Stimulated activated CD8-positive, alpha-beta memory T cell treated with anti-CD3 and anti-CD28 coated beads, Interleukin-7, amount 100 ng/mL, for 48 hours (primary cell): ENCODE results near the gene MFN2.
A peak's percentile ranks its signal among the peaks of the same experiment; 100 is the strongest.

Source experiments
- DNase-seq, 2 donors: peaks; one replicate each; pipeline ENCODE4 v3.0.0-alpha.2; 2020; ENCODE audit warnings: low read depth in 1 of 2; ENCODE audit errors: extremely low read depth in 1 of 2

MFN2 gene

DNA sequence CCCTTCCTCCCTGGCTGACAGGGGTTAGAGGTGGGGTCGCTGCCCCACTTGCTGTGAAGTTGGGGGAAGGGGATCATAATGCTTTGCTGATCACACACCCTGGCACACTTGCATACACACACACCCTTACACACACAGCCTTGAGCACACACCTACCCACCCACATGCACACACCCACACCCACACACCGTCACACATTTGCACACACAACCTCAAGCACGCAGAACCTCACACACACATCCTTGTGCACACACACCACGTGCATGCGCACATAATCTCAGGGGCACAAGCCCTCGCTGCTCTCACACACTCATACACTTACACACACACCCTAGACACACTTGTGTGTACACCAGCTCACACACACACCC lies 66.5 kb downstream of the MFN2 start:
- no peak for DNase-seq

DNA sequence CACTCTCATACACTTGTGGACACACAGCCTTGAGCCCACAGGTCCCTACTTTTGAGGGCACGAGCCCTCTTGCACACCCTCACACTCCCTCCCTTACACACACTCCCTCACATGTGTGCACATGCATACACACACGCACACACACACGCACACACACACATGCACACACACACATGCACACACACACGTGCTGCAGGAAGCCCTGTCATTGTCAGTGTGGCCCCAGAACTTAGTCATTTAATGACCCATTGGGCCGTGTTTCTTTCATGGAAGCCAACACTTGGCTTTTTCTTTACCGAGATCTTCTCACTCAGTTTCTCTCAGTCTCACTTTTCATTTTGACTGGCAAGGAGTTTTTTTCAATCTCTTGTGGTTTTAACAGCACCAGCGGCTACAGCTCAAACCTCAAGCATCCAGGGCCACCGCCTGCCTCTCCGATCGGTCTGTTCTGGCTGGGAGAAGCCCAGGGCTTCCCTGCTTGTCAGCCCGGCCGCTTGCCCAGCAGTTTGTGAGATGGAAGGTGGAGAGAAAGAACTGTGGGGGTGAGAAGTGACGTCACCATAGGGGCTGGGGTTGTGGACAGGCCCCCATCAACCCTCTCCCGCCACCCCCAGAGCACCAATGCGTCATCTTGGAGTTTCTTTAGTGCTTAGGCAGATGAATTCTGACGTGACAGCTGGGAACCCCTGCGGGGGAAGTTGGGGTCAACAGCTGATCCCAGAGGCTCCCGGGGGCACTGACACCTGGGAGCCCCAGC lies 67.1 kb downstream of the MFN2 start:
- peak in 1 of 2 donors; percentile 73 for DNase-seq

DNA sequence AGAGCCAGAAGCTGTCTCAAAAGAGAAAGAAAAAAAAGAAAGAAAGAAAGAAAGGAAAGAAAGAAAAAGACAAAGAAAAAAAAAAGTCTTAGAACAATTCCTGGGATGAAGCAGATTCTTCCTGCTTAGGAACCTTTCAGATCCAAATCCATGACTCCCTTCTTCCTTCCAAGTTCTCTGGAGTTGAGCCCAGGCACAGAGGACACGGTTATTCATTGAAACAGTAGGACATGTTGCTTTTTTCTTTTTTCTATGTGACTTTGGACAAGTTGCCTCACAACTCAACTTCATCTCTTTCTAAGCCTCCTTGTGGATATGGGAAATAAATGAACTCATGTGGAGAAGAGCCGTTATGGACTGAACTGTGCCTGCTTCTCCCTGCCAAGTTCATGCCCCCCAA lies 68.1 kb downstream of the MFN2 start:
- no peak for DNase-seq

DNA sequence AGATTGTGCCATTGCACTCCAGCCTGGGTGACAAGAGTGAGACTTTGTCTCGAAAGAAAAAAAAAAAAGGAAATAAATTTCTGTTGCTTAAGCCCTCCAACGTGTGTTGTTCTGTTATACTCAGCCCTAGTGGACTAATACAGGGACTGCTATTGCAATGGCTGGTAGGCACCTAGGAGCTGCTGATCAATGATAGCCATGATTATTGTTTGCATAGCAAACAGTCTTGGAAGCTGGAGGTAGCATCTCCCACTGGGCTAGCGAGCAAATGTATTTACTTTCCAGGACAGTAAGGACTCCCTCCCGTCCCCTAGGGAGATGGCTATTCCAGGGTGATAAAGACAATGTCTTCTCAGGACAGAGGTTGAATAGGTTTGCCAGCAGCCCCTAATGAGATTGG lies 69.4 kb downstream of the MFN2 start:
- DNase-seq: no peak

DNA sequence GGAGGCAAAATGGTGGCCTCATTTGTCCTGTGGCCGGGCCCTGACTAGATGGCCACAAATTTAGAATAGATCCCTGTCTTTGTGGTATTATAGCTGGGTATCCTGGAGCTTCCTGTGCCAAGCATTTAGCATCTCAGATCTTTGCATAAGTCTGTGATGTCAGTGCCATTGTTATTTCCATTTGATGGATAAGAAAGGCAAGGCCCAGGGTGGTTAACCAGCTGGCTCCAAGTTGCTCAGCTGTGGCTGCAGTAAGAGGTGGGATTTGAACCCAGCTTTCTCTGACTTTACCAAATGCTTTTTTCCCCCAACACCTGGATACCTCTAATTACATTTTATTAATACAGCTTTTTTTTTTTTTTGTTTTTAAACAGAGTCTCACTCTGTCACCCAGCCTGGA lies 71.1 kb downstream of the MFN2 start:
- DNase-seq: no peak

DNA sequence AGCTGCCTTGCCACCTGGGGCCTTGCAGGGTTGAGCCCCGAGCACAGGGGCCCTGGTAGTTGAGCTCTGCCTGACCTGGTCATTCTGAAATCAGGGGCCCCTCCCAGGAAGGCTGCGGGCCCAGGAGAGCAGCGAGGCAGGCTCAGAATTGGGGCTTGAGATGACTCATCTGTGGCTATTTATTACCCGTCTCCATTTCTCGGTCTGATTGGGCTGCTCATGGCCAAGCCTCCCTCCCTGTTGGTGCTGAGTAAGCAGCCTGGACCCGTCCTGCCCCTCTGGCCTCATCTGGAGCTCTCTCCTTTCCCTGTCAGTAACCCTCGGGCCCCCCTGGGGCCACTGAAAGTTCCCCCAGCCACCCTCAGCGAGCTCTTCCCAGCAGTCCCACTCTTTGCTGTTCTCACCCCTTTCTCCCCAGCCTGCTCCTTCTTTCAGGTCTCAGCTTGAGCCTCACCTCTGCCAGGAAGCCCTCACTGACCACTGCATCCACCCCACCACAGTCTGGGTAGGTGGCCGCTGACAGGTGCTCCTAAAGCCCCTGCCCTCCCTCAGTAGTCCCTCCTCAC lies 71.8 kb downstream of the MFN2 start:
- DNase-seq: peak in 1 of 2 donors; percentile 47

DNA sequence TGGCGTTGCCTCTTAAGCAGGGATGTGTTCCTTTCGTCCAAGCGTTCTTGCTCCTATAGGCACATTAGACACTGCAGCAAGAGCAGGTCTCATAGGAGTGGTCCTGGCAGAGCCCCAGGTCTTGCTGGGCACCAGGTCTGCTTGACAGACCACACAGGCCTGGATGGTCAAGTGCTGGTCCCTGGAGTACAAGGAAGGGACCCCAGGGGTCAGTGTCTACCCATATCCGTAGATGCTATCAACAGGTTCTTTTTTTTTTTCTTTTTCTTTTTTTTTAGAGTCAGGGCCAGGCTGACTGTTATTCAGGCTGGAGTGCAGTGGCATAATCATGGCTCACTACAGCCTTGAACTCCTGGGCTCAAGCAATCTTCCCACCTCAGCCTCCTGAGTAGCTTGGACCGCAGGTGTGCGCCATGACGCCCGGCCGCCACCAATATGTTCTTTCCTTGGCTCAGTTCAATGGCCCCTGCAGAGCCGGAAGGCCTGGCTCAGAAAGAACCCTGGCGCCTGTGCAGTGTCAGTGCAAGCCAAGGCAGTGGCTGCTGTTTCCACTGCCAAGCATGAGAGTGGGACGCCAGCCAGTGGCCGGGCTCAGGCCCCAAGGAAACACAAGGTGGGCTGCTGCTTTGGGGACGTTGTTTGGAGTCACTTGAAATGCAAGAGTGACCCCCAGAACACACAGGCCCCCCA lies 72.9 kb downstream of the MFN2 start:
- no peak for DNase-seq

DNA sequence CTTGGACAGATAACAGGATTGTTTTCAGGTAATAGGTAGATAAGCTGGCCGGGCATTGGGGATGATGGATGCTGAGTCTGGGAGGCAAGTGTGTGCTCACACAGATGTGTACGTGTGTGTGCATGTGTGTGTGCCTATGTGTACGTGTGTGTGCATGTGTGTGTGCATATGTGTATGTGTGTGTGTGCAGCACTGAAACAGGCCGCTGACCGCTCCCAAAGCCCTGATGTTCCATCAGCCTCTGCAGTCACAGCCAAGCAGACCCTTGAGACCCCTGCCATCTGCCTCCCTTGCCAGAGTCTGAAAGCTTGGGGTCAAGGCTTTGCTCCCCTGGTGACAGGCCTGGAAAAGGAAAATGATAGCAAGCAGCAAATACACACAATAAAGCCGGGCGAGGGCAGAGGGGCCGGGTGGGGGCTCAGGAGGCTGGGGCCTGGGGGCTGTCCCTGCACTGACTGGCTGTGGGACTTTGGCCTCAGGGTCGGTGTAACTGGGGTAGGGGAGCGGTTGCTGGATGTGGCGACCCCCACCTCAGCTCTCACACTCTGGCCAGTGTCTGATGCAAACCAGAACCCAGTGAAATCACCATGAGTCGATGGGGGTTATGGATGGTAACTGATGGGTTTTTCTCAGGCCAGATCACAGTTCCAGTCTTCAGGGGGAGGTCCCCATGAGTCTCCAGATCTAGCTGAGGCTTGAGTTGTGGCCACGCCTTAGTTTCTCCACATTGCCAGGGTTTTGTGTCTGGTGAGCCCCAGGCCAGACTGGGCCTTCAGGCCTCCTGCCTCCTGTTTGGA lies 73.7 kb downstream of the MFN2 start:
- DNase-seq: peak in 1 of 2 donors; percentile 54

DNA sequence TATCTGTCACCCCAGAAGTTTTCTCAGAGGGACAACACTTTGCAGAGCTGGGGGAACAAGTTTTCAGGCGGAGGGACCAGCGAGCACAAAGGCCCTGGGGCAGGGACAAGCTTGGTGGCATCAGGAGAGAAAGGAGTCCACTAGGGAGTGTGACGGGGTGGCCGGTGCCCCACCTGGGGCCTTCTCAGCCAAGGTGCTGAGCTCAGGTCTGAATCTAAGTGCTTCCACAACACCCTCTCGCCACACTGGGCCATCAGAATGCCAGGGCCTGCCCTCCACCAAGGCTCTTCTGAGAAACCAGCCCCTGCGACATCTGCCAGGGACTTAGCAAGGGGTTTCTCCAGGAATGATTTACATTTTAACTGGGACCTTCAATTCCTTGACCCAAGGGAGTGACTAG lies 75.0 kb downstream of the MFN2 start:
- DNase-seq: no peak

DNA sequence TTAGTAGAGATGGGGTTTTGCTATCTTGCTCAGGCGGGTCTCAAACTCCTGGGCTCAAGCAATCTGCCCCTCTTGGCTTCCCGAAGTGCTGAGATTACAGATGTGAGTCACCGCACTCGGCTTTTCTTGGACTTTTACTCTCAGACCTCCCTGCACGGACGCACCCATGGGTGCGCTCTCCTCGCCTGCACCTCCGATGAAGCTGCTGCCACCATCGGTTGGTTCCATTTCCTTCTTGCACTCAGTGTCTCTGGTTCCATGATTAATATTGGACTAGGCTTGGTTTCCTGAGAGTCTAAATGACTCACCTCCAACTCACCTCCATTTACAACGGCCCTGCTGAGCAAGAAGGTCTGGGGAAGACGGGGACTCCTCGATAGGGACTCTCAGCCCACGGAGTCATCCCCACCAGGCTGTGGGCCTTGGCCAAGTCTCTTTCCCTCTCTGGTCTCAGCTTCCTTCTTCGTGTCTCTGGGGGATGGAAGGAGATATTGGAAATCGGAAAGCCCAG lies 76.1 kb downstream of the MFN2 start:
- DNase-seq: peak in 1 of 2 donors; percentile 54

DNA sequence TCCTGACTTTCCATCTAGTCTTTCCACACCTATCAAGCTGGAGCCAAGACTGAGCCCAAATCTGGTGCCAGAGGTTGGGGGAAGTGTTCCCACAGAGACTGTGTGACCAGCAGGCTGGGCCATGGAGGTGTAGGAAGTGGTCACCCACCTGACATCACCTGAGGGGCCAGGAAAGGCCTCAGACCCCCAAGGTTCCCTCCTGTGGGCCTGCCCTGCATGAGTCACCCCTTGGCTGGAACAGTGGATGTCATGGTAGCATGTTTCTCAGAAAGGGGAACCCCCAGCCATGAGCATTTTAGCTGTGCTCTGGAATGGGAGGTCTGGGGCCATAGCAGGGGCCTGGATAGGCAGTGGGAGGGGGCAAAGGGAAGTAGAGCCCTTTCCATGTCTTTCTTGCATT lies 77.1 kb downstream of the MFN2 start:
- peak in 1 of 2 donors; percentile 73 for DNase-seq

DNA sequence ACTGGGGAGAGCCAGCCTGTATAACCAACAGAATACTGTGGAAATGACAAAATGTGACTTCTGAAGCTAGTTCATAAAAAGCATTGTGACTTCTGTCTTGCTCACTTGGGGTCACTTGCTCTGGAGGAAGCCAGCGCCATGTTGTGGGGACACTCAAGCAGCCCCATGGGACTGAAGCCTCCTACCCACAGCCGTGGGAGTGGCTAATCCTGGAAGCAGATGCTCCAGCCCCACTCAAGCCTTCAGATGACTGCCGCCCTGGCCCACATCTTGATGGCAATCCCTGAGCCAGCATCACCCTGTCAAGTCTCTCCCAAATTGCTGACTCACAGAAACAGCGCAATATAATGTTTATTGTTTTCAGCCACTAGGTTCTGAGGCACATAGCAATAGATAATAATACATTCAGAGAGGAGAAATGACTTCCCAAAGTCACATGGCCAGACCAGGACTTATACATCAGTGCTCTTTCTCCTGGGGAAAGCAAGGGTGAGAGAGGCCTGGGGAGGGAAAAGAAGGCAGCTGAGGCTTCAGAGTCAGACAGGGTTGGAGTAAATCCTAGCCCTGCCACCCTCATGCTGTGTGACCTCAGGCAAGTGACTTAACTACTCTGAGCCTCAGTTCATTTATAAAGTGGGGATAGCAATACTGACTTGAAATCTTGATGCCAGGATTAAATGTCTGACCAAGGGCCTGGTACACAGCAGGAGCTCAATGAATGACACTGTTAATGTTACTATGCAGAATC lies 77.9 kb downstream of the MFN2 start:
- DNase-seq: no peak

DNA sequence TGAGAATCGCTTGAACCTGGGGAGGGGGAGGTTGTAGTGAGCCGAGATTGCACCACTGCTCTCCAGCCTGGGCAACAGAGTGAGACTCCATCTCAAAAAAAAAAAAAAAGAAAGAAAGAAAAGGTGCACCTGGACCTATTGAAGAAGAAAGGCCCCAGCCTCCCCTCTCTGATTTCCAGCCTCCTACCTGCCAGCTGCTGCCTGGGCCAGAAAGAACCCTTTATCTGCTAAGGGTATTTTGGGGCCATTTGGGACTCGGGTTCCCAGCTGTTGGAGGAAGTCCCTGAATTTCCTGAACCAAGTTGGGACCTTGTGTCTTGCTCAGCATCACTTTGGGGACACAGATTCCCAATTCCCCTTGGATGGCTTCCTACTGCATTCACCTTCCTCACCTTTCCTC lies 79.0 kb downstream of the MFN2 start:
- DNase-seq: no peak

DNA sequence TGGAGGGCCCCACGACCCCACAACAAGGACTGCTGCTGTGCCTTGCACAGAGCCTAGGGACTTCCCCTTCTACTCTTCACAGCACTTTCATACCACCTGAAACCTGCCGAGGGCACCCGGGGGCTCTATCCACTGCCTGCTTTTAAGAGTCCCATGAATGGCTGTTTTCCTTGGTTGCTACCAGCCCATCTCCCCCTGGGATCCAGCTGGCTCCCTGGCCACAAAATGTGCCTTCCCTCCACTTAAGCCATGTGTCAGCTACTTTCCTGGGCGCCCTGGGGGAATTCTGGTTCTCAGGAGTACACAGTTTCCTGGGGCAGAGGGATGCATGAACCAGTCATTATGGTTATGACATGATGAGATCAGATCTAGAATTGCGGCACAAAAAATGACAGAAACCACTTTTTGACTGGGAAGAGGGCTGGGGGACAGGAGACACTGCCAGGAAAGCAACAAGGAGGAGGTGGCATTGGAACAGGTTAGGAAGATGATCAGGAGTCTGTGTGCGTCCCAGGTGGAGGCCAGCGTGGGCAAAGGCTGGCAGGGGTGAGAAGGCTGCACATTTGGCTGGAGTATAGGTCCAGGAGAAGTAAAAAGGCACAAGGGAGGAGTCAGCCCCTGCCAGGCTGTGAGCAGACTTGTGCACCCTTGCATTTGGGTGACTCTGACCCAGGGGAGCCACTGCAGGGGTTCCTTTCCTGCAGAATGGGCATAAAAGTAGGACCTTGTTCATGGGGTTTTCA lies 79.6 kb downstream of the MFN2 start:
- DNase-seq: peak in 1 of 2 donors; percentile 43

DNA sequence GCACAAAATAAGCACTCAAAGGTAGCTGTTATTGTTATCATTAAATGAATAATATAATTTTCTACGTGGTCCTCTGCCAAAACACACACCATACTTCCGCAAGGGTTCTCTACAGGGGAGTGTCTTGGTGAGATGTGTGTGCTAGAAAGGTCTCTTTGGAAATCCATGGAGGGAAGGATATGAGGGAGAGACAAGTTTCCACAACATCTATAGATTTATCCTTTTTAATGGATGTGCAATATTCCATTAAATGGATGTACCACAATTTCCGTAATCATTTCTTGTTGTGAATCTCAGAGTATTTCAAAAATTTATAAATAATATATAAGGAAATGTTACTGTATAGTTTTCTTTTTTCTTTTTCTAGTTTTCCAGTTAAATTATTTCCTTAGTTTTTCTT lies 80.3 kb downstream of the MFN2 start:
- no peak for DNase-seq
